Right renal cortex interstitium (tissue), 3 donors: ENCODE data around the gene DSCAM. TPM values are rescaled to one million over a fixed set of nuclear protein-coding genes. Genes with fewer than 3 reads are reported as not detected.

Experiments used
- DNase-seq, 3 donors: peaks; one replicate each; pipeline ENCODE4 v3.0.0-alpha.2; 2013; ENCODE audit warnings: low read depth in 3 of 3, low spot score in 2 of 3
- polyA plus RNA-seq, 3 donors: library from polyadenylated mRNA; unstranded; fragments of 120-200 nt; gene quantifications; one replicate each; pipeline ENCODE4 v1.2.1, GENCODE V29; 2013; ENCODE audit not compliant: insufficient read length in 3 of 3

Gene DSCAM
- polyA plus RNA-seq, 3 donors = 0.04 to 0.11 (median 0.07) TPM

DNA sequence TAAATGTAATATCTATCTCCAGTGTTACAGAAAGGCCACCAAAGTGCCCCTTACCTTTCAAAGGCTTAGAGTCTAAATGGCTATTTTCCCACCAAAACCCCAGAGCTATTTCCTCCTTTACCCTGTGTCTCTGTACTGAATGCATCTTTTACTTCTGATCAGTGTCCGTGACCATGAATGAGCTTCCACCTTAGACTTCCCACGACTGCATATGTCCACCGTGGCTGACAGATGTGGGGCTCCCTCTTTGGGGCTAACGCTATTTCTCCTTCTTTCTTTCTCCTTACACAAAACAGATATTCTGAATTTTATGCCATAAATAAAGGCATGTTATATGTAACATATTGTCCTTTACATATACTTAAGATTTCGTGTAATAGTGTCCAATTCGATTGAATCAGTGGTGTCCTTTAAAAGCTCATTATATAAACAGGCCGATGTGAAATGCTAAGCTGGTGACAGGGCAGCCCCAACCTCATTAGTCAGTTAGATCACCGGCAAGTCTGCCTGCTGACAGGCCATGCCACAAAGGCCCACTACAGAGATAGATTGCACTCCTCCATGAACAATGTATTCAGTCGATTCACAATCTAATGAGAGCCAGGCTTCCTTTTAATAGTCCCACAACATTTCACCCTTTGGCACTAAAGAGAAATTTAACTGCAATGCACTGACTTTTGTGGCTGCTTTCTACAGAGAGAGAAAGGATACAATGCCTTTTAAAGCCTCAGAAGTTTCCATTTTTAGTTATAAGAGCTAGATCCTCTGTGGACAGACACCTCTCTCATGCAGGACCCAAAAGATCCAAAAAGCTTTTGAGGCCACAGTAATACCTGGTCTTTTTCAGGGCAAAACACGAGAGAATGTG, 681.8 kb downstream of the DSCAM start:
- no peak for DNase-seq

DNA sequence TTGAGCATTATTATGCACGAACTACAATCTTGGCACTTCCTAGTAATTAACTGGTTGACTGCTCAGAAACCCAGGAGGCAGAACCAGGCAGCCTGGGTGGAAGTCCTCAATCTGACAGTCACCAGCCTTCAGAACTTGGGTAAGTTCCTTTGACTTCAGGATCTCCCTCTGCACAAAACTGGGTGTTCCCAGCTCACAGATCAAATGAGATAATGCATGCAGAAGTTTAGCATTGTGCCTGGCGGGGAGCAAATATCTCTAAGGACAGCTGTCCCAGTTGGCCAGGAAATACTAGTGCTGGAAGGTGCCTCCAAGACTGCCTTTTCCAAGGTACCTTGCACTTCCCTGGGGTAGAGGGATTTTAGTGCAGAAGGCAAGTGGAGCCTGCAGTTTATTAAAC, 684.9 kb downstream of the DSCAM start:
- DNase-seq = no peak

DNA sequence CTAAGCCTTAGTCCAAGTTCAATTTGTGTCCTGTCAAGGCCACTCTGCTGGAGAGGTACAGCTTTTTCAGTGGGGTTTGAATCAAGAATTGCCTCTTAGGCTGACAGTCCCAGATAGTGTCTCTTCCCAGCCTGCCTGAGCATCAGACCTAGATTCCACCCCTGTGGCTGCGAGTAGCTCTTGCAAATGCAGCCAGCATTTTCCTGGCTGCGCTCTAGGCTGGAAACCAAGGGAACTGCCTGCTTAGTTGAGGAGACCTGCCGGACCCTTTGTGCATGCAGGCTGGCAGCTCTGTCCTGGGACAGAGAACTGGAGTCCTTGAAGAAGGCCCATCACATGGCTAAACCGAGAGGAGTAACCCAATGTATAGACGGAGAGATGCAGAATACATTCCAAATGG, 686.0 kb downstream of the DSCAM start:
- no peak for DNase-seq

DNA sequence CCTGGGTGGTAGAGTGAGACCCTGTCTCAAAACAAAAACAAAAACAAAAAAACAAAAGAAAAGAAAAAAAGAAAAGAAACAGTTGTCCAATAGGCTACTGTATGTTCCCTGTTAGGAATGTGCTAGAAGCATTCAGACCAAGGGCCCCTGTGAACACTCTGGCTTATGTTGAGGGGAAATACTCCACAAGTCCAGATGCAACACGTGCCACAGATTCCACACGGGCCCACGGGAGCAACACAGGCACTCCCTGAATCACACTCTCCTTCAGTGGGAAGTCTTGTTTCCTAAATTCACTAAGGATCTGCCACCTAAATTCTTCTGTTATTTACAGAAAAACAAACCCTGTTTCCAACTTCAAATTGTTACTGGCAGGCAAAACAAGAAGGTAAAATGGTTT, 688.6 kb downstream of the DSCAM start:
- DNase-seq = no peak

DNA sequence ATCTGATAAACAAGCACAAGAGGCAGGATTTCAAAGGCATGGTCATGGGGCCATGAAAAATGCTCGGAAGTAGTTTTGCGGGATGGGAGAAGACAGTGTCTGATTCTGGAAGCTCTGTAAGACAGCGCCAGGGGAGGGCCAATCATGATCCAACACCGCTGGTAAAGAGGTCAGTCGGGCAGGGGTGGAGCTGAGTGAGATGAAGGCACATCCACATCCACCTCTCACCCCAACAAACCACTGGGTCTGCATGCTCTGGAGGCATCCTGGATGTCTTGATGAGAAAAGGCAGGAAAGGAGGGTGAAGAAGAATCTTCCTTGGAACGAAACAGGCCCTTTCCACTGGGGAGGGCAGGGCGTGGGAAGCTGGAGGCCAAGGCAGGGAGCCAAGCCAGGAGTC, 691.4 kb downstream of the DSCAM start:
- DNase-seq = no peak

DNA sequence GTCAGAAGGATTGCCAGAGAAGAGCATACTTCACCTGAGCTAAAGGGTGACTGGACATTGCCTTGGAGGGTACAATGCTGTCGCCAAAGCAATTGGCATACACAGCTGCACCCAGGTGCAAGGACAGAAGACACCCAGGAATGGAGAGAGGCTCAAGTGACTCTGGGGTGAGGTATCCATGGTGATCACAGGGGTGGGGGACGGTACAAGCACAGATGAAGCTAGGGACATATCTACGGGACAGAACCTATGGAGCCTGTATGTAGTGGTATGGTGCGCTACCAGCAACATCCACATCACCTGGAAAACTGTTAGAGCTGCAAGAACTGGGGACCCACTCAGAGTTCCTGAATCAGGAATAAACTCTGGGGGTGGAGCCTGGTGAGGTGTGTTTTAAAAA, 693.6 kb downstream of the DSCAM start:
- no peak for DNase-seq

DNA sequence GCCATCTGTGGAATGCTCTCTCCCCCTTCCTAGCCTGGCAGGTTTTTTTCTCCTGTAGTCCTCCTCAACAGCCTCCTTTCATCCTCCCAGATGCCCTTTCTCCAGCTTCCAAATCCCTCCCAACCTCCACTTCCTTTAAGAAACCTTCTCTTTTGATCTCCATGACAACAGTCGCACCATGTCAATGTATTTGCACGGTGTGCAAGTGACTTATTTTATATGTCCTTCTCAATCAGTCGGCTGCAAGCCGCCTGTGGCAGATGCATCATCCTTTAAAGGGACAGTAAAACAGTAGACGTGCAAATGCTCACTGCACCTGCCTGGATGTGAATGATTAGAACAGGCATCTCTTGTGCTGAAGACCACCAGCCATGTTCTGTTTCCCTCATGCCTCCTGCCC, 694.5 kb downstream of the DSCAM start:
- no peak for DNase-seq

DNA sequence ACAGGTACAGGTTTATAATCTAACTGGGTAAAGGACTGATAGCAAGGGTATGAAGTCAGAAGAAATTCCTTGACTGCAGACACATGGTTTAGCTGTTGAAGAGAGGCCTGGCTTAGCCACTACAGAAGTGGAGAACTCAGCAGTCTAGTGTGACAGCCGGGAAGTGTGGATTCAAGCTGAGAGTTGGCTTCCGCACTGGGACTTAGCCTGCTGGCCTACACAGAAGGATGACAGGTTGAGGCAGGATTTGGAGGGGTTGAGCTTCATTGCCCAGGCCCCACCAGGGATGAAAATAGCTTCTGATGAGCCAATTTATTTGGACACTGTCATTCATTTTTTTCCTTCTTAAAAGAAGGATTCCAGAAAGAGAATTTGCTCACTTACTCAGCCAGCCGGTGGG, 695.3 kb downstream of the DSCAM start:
- DNase-seq = no peak

DNA sequence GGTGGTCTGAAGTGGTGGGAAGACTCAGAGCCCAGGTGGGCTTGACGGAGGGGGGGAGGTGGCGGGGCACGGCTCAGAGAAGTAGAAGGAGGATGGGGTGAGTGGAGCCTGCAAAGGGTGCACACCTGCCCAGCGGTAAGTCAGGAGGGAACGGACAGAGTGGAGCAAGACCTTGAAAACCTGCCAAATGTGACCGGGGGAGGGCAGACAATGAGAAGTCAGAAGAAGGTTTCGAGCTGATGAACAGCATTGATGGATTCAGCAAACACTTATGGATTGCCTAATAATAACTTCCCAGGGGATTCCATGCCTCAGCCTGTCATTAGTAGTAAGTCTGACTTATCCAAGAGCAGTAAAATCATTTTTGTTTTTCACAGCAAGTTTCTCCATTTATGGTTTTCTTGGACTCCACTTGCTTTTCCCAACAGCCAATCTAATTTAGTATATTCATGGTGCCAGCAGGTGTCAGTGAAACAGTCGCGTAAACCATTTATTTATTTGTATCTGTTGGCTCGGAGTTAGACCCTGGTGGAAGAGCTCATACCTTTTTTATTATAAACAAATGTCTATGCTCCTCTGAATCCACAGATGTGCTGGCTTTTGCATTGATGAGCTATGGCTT, 700.6 kb downstream of the DSCAM start:
- DNase-seq = no peak

DNA sequence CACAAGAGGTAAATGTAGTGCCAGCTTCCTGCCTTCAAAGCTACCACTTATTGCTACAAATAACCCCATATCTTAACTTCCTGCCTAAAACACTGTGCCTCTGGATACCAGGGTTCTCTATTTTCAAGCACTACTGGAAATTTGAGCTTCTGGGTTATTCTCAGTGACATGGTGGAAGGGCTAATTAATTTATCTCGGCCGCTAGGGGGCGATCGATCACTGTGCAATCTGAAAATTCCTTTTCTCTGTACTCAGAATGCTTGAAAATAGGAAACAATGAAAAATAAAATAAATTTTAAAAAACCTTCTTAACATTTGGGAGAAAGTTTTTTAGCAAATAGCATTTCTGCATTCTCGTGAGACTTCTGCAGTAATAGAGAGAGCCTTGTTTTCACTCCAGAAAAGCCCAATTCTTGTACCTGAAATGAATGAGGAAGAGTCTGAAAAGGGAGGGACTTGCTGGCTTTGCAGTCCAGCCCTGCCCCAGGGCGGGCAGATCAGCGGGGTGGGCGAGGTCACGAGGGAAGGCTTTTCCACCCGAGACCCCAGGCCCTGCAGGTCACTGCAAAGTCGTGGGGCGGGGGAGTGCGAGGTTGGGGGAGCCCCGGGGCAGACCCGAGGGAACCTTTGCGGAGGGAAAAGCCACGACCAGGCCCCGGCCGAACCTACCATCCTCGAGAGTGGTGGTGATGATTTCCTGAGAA, 703.0 kb downstream of the DSCAM start:
- DNase-seq = peak; percentile 45 to 52 (median 47)

DNA sequence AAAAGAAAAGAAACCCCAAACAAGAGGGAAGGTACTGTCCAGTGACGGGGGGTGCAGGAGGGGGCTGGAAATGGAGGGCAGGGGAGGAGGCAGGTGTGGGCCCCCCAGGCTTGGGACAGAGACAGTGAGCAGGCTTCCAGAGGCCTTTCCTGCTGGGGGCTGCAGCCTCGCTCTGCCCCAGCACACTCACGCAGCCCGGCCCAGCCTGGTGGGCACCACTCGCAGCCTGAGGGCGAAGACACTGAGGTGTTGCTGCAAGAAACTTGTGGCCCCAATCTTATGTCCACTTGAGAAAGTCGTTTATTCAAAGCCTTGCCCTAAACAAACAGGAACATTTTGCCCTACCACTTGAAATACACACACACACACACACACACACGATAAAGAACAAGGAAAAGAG, 705.3 kb downstream of the DSCAM start:
- no peak for DNase-seq

DNA sequence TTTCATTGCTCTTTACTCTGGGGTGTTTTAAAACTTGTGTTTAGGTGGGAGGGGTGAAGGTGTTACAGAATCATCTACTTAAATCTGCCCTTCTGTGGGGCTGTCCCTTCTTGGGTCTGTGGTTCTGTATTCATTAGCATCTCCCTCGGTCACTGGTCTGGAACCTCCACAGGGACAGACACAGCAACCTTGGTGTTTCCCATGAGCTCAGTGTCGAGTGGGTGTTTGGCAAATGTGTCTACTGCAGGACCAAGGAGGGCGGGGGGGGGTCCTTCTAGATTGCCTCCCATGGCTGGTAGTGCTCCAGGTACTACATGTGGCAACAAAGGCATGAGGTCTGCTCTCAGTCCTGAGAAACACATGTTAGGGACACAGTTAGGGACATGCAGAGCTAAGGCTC, 706.3 kb downstream of the DSCAM start:
- DNase-seq = no peak

DNA sequence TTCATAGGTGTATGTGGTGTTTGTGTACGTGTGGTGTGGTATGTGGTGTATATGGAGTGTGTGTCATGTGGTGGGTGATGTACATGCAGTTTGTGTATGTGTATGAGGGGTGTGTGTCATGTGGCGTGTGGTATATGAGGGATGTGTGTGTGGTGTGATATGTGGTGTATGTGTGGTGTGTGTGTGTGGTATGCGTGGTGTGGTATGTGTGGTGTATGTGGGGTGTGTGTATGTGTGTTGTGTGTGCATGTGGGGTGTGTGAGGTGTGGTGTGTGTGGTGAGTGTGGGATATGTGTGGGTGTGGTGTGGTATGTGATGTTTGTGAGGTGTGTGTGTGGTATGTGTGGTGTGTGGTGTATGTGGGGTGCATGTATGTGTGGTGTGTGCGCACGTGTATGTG, 707.3 kb downstream of the DSCAM start:
- no peak for DNase-seq

DNA sequence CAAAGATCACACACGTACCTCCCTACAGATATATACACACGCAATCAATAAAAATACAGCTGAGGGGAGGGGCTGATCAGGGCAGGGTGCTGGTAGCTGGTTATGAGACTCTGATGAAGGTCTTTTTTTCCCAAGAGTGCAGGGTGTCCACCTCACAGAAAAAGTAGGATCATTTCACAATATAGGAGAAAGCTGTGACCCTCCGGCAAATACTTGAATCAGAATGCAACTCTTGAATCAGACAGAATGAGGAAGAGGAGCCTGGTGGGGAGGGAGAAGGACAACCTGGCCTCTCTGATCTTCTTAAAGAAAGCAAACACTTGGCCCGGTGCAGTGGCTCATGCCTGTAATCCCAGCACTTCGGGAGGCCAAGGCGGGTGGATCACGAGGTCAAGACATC, 710.4 kb downstream of the DSCAM start:
- no peak for DNase-seq

DNA sequence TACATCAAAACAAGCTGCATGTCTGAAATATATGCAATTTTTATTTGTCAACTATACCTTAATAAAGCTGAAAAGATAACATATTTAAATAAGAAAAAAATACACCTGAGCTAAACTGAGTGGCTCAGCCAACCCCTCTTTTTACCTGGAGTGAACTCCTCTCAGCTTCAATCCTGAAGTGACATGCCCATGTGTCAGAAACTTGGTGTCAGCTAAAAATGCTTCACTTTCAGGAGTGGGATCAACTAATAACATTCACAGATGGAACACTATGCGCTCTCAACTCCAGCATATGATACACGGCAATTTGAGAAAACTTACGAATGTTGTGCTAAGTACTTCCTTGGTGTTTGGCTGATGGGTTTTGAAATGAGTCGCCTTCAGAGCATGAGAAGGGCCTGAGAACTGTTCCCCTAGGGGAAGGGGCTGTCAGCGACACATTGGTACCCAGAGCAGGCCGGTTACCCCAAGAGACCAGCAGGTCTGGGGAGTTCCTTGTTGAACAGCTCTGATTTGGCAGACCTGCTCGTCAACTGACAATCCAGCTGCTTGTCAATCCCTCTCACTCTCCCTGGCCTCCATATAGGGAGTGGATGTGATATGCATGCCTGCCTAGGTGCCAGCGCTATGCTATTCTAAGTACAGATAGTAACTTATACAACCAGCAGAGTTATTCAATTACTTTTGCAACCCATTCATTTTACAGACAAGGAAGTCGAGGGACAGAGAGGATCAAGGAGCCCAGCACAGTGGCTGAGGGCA, 712.0 kb downstream of the DSCAM start:
- DNase-seq = no peak

DNA sequence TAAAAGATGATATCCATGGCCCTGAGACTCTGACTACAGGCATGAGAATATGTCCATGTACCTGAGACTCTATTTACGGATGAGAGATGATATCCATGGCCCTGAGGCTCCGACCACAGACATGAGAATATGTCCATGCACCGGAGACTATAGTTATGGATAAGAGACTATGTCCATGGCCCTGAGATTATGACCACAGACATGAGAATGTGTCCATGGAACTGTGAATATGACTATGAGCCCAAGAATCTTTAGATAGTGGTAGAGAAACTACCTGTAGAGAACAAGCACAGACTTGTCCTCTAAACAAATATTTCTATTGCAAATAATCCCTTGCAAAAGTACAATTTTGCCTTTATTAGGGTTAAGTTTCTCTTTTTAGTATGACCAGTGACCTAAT, 716.5 kb downstream of the DSCAM start:
- DNase-seq = no peak

DNA sequence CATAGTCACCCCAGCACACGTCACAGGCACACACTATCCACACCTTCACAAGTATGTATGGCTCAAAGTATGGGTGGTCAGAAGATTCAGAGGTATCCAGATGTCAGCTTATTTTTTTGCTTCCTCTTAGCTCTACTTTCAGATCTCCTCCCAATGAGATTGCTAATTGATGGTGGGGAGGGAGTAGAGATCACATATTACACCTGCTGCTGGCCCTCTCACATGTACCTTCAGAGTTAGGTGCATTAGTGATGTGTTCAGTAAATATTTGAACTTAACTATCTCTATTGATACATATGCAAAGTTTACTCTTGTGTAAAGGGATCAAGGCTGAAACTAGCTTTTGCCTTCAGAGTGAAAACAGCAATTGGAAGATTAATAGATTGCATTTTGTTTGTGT, 717.1 kb downstream of the DSCAM start:
- no peak for DNase-seq

DNA sequence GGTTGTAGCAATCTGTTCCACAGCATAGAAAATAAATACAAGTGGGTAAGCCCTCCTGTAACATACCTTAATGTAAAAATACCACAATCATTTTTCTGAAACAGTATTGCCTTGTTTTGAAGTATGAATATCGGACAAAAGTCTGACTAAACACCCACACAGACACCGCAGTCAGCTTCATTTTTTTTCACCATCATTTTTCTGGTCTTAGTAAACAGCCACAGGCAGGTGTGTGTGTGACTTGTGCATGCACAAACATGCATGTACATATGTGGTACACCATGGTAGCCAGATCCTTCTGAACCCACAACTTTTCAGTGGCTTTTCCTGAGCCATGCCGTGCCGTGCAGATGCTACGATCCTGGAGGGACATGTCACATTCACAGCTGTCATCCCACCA, 718.1 kb downstream of the DSCAM start:
- no peak for DNase-seq

DNA sequence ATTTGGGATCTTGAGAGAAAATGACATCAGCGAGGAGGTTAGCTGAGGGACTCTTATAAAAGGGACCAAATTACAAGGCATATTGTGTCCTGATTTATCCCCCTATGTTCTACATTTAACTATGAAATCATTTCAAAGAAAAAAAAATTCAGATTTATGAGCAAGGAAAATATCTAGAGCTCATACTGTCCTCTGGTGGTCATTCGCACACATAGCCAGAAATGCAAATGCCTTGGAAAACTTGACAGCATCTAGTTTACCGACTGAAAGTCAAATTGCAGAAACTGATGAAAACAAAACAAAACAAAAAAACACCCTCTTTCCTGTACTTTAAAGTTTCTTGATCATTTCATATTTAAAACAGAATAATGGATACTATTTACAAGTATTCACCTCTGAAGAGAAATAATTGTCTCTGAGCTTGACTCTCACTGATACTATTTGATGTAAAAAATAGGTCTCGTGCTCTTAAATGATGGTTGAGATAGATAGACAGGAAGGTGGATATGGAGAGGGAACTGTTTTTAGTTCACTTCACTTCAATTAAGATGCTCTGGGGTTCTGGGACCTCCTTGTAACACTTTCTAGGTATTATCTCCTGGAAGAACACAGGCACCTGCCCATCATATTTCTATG, 725.9 kb downstream of the DSCAM start:
- peak in 2 of 3 donors; percentile 27 to 32 for DNase-seq

DNA sequence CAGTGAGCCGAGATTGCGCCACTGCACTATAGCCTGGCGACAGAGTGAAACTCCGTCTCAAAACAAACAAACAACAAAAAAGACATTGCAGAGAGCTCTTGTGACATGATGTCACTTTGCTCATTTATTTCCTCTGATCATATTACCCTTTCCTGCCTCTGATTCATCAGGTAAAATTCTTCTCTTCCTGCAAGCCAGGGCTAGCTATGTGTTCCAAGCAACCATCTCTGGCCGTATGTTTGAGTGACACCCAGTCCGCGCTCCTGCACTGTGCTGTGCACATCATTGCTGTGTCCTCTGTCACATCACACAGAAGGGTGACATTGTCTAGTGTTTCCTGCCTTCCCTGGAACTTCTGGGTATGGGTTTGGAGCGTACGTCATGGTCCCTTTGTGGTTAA, 728.4 kb downstream of the DSCAM start:
- DNase-seq = no peak

DNA sequence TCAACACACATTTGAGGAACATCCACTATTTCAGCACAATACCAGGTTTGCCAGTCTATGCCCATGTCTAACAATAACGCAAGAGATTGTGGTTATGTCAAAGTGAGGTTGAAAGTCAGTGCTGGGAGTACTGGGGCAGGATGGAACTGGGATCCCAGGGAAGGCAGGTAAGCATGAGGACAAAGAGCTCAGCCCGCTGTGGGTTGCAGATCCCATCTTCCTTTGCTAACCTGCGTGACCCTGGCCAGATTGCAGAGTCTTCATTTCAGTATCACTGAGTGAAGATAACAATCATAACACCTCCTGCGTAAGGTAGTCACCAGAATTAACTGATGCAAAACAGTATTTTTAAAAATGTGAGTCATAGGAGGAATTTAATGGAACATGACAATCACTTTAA, 729.7 kb downstream of the DSCAM start:
- no peak for DNase-seq
